NCI-H524 (cell line): ENCODE measurements around the gene CATSPER1.

Experiments used
- DNase-seq, 2 experiments: peaks; one replicate each; lab custom pipeline; 2025; lab: John Stamatoyannopoulos, UW

Gene CATSPER1

GRCh38 chr11:65968600-65969482 lies 57.4 kb downstream of the CATSPER1 start:
- no peak for DNase-seq

GRCh38 chr11:65967329-65967934 lies 58.8 kb downstream of the CATSPER1 start:
- DNase-seq = no peak
